ENCODE data around the gene NRP1.
A peak's percentile ranks its signal among the peaks of the same experiment; 100 is the strongest.

Gene NRP1

DNA sequence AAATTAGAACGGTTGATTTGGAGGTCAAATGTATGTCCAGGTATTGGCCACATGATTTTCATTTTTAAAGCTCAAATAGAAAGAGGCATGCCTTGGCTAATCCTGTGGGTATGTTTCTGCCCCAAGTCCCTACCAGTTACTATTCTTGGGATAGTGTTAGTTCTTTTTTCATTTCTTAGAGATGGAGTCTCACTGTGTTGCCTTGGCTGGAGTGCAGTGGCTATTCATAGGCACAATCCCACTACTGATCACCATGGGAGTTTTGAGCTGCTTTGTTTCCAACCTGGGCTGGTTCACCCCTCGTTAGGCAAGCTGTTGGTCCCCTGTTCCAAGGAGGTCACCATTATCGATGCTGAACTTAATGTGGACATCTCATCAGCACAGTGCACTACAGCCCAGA is 46.3 kb downstream of the NRP1 start:
- DNase-seq, result no peak

DNA sequence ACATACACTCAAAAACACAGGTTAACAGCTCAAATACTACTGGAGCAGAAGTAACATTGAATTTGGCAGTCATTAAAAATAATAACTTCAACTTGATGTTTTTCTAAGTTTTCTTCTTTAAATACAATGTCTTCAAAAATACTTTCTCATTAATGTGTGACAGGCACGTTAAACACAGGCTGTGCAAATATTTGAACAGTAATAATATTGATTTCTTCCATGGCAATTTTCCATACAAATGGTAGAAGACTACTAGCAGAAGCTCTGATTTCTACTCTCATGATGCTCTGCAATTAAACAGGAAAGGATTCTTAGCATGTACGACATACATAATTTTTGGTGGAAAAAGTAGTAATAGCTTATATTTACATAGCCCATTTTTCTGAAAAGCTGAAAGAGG is 47.4 kb downstream of the NRP1 start:
- no peak for DNase-seq

DNA sequence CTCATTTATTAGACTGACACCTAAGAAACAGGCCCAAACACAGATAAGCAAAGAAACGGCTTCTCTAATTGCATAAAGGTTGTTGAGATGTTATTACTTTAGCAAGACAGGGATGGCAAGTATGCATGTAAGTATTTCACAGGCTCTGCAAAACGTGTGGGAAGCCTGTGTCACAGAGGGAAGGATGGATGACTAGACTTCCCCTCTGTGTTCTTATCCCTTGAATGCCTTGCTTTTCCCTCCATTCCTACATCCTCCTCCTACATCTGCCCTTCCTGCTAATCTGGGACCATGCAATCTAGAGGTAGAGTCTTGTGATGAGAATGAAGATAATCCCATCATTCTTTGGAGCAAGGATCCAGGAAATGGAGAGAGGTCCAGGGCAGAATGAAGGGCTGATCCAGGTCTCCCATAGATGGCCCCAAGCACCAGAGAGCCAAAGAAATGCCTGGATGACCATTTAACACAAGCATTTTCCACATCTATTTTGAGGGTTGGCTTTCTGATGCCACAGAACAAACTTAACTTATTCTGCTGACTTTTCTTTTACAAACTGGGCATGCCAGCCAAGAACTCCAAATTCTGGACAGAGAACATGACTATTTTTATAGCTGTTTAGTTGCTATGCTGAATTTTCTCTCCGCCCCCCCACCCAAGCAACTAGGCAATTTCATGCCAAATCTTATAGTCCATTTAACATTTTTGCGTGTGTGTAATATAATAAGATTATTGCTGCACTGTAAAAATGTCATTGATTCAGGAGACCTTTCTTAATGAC is 48.1 kb downstream of the NRP1 start:
- DNase-seq, result no peak

DNA sequence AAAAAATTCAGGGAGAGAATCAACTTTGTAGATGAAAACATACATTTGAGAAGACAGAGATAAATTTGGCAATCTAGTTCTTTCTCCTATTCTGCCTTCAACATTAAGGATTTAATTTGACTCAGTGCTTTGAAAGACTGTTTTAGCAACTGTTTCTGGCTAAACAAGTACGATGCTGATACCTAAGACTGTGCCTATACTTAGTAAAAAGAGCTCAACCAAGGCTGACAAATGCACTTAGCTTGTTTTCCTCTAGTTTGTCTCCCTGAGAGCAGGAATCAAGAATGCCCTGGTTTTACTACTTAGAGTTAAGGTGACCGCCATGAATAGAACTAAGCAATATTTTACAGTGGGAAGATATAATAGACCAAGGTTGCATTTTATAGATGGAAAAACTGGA is 49.5 kb downstream of the NRP1 start:
- no peak for DNase-seq

DNA sequence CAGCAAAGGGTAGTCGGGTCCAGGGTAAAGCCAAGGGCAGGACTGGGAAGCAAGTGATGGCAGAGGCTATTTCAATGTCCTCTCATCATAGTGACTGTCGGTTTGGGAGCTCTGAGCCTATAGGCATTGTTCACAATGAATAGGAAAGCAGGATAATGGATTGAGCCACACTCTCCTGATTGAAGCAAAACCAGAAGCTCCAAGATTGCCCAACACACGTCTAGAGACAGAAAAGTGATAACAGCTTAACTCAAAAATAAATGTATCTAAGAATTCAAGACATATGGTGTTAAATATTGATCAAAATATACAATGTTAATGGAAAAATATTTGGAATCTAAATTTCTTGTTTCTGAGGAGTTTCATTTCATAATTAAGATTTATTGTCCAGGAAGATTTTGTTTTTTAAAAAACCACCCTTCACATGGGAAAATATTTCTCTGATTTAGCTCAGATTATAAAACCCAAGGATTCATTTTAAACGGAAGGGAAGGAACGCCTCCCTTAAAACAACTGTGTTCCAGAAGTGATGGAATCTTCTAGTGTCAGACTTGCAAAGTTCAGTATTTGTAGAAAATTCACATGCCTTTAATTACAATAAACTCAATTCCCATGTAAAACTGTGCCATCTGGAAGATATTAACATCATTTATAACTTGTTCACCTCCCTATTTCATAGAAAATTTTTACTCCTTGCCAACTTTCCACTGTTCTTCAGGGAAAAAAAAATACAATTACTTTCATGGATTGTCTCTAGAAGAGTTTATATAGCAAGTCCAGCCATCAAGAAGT is 54.5 kb downstream of the NRP1 start:
- no peak for DNase-seq

DNA sequence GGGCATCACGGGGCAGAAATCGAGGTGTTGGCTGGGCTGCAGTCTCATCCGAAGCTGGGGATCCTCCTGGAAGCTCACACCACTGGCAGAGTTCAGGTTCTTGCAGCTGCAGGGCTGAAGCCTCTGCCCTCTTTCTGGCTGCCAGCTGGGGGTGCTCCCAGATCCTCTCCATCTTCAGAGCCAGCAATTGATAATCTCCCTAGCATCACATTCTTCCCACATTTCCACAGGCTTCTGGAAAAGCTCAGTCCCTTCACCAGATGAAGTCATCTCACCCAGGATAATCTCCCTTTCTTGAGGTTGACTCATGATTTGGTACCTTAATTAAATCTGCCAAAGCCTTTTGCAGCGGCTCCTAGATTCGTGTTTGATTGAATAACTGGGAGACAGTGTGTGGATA is 55.2 kb downstream of the NRP1 start:
- DNase-seq, result no peak

DNA sequence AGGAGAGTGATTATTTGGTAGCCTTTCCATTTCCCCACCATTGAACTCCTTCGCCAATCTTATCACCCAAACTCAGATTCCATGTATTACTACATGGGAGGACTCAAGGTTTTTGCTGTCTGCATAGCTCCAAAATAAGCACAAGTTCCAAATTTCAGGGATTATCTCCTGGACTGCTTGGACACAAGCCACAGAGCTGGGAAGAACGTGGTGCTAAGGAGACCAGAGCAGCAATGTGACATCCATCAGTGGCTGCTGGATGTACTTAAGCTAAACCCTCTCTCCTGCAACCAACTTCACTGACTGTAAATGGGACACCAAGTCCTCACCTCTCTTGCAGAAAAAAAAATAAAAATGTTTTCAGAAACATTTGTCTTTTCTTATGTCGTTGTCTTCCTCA is 56.3 kb downstream of the NRP1 start:
- no peak for DNase-seq

DNA sequence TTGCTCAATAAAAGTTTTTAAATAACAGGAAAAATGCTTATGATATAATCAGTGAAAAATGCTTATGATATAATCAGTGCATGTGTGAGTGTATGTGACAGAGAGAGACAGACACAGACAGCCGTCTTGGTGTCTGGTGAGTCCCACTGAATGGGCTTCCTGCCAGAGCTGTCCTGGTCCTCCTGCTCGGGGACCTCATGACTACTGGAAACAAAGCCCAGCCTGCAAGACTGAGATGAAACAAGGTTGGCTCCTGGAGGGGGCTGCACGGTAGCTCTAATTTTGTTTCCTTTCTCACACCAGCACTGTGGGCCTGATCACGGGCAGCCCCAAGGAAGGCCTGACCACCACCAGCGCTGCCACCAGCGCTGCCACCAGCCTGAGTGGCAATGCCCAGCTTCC is 57.3 kb downstream of the NRP1 start:
- no peak for DNase-seq

DNA sequence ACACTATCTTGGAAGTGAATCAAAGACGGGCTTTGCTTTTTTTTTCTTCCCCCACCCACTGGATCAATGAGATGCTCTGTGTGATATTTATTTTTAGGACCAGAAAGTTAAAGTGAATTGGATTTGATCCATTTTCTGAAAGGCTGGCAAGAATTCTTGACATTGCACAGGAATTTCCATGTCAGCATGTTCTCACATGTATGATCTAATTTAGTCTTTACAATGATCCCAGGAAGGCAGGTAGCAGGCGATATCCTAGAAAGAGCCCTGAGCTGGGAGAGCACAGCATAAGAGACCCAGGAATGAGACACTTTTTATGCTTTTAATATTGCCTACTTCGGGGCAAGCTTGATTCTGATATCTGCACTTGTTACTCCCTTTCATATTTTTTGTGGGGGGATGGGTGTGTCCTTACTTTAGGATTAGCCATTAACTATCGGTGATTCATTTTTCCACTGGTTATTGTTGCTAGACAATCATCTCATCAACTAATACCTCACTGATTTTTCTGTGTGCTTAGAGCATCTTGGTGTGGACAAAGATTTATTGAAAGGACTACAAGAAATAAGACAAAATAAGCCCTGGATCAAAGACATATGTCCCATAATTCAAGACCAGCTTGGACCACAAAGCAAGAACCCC is 58.1 kb downstream of the NRP1 start:
- no peak for DNase-seq

DNA sequence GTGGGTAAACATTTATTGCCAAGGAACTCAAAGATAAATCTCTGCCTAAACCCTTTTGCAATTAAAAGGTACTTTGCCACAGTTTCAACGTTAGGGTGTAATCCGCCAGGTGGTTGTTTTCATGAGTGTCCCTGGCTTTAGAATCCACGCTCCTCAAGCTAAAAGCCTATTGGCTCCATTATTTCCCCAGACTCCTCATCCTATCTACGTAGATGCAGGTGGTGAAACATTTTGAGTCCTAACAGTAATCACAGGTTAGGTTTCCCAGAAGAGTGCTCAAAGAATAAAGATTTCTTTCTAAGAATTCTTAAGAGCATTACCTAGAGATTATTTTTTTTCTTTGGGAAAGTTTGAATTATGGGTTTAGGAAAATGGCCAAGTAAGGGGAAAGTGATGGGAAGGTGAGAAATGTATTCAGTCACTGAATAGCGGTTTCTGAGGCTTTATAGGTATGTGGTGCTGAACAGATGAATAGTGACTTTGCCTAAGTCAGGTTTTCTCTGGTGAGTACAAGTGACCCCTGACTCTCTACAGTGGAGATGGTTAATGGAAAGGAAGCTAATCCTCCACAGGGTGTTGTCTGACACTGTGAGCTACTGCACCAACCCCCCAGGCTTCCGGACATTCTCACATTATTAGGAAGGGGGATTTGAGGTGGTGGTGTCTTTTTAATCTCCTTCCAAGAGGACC is 60.2 kb downstream of the NRP1 start:
- DNase-seq, result no peak

DNA sequence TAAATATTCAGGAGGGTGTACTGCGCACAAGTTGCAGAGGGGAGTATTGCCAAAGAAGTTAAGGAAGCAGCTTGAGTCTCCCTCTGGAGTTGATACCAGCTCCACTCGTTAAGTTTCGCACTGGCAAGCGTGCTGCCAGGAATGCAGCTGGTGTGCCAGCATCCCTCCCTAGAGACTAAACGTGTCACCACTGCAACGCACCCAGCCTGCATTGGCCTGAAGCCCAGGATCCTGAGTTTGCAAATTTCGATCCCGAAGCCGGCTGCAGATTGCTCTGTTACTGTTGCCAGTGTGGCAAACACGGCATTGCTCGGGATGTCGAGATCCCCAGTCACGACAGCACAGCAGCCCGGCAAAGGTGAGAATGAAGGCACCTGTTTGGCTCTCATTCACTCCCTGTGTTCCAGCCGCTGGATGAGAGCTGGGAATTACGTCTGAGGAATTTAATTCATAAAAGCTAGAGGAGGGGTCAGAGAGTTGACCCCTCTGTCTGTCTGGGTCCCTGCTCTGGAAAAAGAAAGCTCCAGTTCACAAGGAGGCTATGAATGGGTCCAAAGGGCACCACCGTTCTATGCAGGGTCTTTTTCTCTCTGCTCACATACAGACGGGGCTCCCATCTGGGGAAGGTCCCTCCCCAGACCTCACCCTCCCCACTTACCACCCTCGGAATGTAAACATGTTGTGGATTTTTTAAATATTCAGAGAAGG is 61.0 kb downstream of the NRP1 start:
- no peak for DNase-seq

DNA sequence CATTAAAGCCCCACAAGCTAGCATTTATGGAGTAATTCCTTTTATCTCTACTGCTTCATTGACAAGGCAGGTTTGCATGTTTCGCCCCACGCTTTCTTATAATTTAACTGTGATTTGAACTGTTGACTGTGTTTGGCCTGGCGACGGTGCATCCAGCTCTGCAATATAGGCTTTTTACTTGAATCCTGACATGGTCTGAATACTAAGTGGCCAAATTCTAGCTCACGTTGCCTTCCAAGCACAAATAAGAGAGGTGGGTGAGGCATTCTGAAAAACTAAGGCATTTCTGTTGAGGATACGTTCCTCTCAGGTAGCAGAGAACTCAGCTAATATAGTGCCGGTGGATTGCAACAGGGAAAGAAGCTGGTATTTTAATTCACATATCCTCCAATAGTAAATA is 61.8 kb downstream of the NRP1 start:
- no peak for DNase-seq

DNA sequence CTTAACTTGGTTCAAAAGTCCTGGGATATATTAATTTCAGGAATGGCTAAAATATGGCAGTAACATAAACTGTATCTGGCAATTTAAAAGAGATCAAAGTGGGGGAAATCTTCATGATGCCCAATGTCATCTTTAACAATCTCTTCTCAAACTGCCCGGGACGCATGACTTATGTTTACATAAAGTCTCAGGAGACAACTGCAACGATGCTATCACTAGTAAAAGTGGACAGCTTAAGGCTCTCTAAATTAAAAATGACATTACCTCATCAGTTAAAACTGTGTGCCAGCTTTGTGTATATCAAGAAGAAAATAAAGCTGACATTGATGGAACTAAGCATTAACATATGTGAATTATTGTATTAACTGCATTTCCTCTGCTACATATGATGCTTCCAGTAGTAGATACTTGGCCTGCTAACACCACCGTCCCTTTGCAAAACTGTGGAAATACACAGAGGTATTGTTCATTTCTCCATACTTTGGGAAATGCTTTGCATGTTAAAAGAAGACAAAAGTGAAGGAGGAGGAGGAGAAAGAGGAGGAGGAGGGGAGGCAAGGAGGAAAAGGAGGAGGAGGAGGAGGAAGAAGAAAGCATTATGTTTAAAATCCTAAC is 62.4 kb downstream of the NRP1 start:
- no peak for DNase-seq

DNA sequence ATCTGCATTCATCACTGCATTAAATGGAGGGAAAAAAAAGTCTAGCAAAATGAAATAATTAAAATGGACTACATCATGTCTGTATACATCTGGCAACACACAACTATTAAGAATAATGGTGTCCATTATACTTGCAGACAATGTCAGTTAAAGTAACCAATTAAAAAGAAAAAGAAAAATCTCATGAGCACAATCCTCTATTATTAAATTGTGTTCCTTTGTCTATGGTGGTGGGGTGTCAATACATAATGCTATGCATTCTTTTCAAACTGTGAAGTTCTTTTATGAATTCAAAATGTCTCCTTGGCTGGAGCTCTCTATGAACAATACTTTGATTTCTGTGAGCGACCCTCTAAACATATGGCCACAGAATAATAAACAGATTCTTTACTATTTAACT is 63.5 kb downstream of the NRP1 start:
- no peak for DNase-seq

DNA sequence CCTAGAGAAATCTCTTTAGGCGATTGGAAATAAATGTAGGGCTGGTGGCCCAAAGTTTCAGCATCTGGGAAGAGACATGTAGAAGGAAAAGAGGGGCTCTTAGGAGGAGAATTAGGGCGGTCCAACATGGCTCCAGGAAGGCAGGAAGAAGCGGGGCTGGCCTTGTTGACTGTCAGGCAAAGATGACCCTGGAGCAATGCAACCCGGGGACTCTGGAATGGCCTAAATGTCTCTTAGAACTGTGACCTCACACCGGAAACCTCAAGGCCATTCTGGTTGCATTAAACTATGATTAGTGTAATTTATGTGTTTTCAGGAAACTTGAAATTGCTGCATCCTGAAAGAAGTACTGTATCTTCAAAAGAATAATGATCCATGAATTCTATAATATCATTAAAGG is 66.8 kb downstream of the NRP1 start:
- no peak for DNase-seq

DNA sequence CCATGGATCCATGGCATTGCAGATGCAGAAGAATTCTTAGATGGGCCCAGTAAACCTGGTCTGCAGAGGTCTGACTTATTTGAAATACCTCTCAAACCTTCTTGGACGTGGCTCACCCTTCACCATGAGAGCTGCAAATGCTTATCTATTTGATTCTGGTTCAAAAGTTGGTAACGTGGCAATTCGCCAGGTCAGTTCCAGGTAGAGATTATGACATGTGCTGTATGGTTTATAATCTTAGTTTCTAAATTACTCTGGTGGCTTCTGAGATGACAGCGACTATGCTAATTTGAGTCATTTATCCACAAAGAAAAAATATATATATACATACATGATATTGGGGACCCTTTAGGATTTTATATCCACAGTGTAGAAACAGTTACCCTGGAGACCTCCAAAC is 68.8 kb downstream of the NRP1 start:
- peak in 1 of 2 experiments; percentile 38 for DNase-seq

DNA sequence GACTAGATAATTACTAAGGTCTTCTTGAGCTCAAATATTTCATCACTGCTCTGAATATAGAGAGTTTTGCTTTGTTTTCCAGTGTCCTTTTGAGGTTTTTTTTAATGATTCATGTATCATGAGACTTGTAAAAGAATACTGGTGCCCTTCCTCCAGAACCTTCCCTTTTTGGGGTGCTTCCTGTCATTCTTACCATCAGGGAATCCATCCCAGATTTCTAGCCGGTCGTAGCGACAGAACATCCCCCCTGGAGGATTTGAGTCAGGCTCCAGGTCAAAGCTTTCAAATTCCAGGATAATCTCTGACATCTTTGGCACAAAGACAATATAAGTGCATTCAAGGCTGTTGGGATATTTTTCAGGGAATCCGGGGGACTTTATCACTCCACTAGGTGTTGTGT is 71.0 kb downstream of the NRP1 start:
- DNase-seq, result no peak

DNA sequence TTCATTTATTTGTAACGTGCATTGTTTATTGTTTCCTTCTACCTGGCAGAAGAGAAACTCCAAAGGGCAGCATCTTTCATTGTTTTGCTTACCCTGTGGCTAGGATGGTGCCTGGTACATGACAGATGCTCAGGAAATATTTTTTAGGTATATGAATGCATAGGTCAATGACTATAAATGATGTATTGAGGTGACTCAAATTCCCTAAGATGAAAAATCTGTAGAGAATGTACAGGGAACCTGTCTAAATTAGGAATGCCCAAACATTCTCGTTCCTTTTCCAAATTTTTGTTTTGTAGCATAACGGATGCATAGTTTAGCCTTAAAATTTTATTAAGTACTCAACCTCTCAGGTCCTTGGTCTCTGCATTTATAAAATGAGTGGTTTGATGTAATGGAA is 71.6 kb downstream of the NRP1 start:
- no peak for DNase-seq

DNA sequence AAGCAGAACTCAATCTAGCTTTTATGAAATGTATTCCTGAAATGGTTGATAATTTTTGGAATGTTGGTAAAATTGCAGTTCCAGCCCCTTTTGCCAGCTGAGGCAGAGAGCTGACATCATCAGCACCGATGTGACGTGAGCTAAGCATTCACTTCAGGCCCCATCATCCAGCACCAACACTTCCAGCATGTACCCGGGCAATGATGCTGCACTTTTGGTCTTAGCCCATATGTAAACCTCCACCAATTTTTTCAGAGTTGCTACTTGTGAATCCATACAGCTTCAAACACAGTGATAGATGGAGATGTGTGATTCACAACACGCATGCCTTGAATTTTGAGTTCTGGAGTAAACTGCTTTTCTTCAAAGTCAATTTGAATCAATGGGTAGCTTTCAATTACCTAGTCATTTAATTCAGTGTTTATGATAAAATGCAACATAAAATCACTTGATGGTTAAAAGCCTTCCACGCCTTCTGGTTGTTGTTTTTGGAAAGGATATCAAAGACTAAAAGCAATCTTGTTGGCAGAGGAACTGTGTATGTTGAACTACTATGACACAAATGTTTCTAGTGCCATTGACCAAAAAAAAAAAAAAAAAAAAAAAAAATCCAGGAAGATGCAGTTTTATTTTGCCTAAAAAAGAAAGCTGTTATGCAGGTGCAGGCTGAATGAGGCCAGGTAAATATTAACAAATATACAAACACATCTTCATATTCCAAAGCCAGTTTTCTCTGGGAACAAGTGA is 73.9 kb downstream of the NRP1 start:
- no peak for DNase-seq

DNA sequence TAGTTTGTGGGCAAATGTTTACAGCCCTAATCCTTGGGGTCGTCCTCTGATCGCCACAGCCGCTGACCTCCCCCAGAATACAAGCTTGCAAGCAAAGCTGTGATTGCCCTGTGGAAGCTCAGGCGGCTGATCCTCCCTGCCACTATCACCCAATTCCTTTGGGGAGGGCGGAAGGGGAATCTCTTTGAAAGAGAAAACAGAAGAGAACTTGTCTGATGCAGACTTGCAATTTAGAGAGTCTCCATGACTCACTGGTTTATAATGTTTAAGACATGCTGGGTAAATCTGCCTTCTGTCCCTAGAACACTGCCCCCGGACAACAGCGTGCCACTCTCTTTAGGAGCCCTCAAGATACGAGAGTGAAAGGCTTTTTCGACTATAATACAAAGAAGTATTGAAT is 75.5 kb downstream of the NRP1 start:
- no peak for DNase-seq

DNA sequence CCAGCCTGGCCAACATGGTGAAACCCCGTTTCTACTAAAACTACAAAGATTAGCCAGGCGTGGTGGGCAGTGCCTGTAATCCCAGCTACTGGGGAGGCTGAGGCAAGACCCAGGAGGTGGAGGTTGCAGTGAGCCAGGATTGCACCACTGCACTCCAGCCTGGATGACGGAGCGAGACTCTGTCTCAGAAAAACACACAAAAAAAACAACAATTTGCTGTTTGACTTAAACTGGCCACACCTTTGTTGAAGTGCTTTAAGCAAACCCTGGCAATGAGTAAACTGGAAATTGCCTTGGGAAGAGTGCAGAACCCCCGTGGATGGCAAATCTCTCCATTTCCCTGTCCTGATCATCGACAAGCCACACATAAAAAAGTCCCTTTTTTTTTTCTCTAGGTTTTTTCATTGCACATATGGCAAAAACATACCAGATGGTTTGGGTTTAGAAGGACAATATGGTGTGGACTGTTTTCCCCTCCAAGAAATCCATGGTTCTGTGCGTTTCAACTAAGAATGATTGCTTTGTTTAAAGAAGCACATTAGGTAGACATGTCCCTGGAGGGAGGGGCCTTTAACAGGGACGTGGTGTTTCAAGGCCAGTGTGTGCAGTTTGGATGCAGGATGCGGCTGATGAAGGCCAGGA is 76.9 kb downstream of the NRP1 start:
- DNase-seq, result no peak
